Mesenchymal stem cell (in vitro differentiated cells and primary cell): Measurements from ENCODE around the gene RTEL1.
"Not testable (repeated sequence)": the region's sequence is repeated elsewhere in the genome, so short reads cannot be mapped to it uniquely, and the experiment has no call there.

ENCODE experiments used
- DNase-seq: peaks from one replicate; pipeline ENCODE4 v3.0.0-alpha.2; 2013
- H2AFZ ChIP-seq: one replicate; pipeline ENCODE4 v1.6.1; 2013; ENCODE audit warnings: low read depth, mild to moderate bottlenecking, control low read depth, inconsistent platforms, low read length, moderate library complexity
- H2AK5ac ChIP-seq: 2 replicates; pipeline ENCODE4 v1.6.1; 2013; ENCODE audit warnings: low read length, moderate library complexity, mild to moderate bottlenecking, inconsistent platforms; ENCODE audit not compliant: severe bottlenecking
- H2BK120ac ChIP-seq: one replicate; pipeline ENCODE4 v1.6.1; 2013; ENCODE audit warnings: low read depth, mild to moderate bottlenecking, inconsistent platforms, low read length, moderate library complexity
- H2BK12ac ChIP-seq, 2 experiments: one replicate each; pipeline ENCODE4 v1.6.1; 2013; ENCODE audit warnings: inconsistent platforms in 2 of 2, low read length in 2 of 2, mild to moderate bottlenecking in 2 of 2, moderate library complexity in 2 of 2, control low read depth in 1 of 2
- H2BK15ac ChIP-seq: one replicate; pipeline ENCODE4 v1.6.1; 2013; ENCODE audit warnings: mild to moderate bottlenecking, low read depth, inconsistent platforms; ENCODE audit not compliant: poor library complexity, severe bottlenecking
- H2BK5ac ChIP-seq: 2 replicates; pipeline ENCODE4 v1.6.1; 2013; ENCODE audit warnings: low read depth, mild to moderate bottlenecking, low read length, control low read depth, inconsistent platforms; ENCODE audit not compliant: poor library complexity, severe bottlenecking
- H3K14ac ChIP-seq, 2 experiments: one replicate each; pipeline ENCODE4 v1.6.1; 2013; ENCODE audit warnings: inconsistent platforms in 2 of 2, low read length in 2 of 2, control low read depth in 1 of 2, mild to moderate bottlenecking in 1 of 2, moderate library complexity in 1 of 2
- H3K18ac ChIP-seq, 2 experiments: one replicate each; pipeline ENCODE4 v1.6.1; 2013; ENCODE audit warnings: inconsistent platforms in 2 of 2, low read length in 2 of 2, control low read depth in 1 of 2, low read depth in 1 of 2, mild to moderate bottlenecking in 1 of 2
- H3K23ac ChIP-seq, 2 experiments: one replicate each; pipeline ENCODE4 v1.6.1; 2013; ENCODE audit warnings: inconsistent platforms in 2 of 2, low read length in 2 of 2, mild to moderate bottlenecking in 2 of 2, moderate library complexity in 2 of 2, control low read depth in 1 of 2
- H3K27ac ChIP-seq: 2 replicates; pipeline ENCODE4 v1.5.1; 2013; ENCODE audit warnings: mild to moderate bottlenecking, moderate library complexity, low read length, control low read depth, inconsistent platforms; ENCODE audit not compliant: poor library complexity, severe bottlenecking
- H3K27me3 ChIP-seq, 2 experiments: 2 replicates each; pipeline versions ENCODE4 v1.6.1 to v1.7.0; 2013; ENCODE audit warnings: low read length in 2 of 2, mild to moderate bottlenecking in 2 of 2, moderate library complexity in 2 of 2, control low read depth in 1 of 2, inconsistent platforms in 1 of 2; ENCODE audit not compliant: control insufficient read depth in 1 of 2, insufficient read depth in 1 of 2
- H3K36me3 ChIP-seq, 2 experiments: 2 replicates each; pipeline versions ENCODE4 v1.6.1 to v1.7.0; 2013; ENCODE audit warnings: low read length in 2 of 2, control low read depth in 1 of 2, inconsistent platforms in 1 of 2, low read depth in 1 of 2, mild to moderate bottlenecking in 1 of 2; ENCODE audit not compliant: insufficient read depth in 2 of 2, control insufficient read depth in 1 of 2
- H3K4ac ChIP-seq, 2 experiments: one replicate each; pipeline ENCODE4 v1.6.1; 2013; ENCODE audit warnings: inconsistent platforms in 2 of 2, low read length in 2 of 2, mild to moderate bottlenecking in 2 of 2, moderate library complexity in 2 of 2, control low read depth in 1 of 2, low read depth in 1 of 2
- H3K4me1 ChIP-seq: 2 replicates; pipeline ENCODE4 v1.6.1; 2013; ENCODE audit warnings: low read depth, low read length, control low read depth; ENCODE audit not compliant: control insufficient read depth, insufficient read depth
- H3K4me2 ChIP-seq: 2 replicates; pipeline ENCODE4 v1.6.1; 2013; ENCODE audit warnings: low read length, mild to moderate bottlenecking, inconsistent platforms; ENCODE audit not compliant: poor library complexity, severe bottlenecking
- H3K4me3 ChIP-seq, 2 experiments: 2 replicates each; pipeline versions ENCODE4 v1.5.1 to v1.7.0; 2013; ENCODE audit warnings: low read length in 2 of 2, mild to moderate bottlenecking in 2 of 2, control low read depth in 1 of 2, low read depth in 1 of 2; ENCODE audit not compliant: insufficient read depth in 1 of 2
- H3K79me1 ChIP-seq: replicated peaks from 2 replicates; pipeline ENCODE4 v1.6.1; 2013; ENCODE audit warnings: mild to moderate bottlenecking, control low read depth, low read length, inconsistent platforms; ENCODE audit not compliant: poor library complexity, severe bottlenecking
- H3K9ac ChIP-seq: 2 replicates; pipeline ENCODE4 v1.7.0; 2013; ENCODE audit warnings: mild to moderate bottlenecking, low read length, moderate library complexity
- H3K9me3 ChIP-seq: 2 replicates; pipeline ENCODE4 v1.7.0; 2013; ENCODE audit warnings: mild to moderate bottlenecking, low read length; ENCODE audit not compliant: control insufficient read depth
- H4K8ac ChIP-seq: one replicate; pipeline ENCODE4 v1.6.1; 2013; ENCODE audit warnings: inconsistent platforms, mild to moderate bottlenecking, low read length, moderate library complexity
- H4K91ac ChIP-seq: one replicate; pipeline ENCODE4 v1.6.1; 2013; ENCODE audit warnings: mild to moderate bottlenecking, low read length, inconsistent platforms
- WGBS: methylation state at CpG from one replicate; pipeline ENCODE4 v1.1.7; 2013; ENCODE audit warnings: mixed read lengths; 5-methylcytosine and 5-hydroxymethylcytosine counted together

The RTEL1 gene

DNA sequence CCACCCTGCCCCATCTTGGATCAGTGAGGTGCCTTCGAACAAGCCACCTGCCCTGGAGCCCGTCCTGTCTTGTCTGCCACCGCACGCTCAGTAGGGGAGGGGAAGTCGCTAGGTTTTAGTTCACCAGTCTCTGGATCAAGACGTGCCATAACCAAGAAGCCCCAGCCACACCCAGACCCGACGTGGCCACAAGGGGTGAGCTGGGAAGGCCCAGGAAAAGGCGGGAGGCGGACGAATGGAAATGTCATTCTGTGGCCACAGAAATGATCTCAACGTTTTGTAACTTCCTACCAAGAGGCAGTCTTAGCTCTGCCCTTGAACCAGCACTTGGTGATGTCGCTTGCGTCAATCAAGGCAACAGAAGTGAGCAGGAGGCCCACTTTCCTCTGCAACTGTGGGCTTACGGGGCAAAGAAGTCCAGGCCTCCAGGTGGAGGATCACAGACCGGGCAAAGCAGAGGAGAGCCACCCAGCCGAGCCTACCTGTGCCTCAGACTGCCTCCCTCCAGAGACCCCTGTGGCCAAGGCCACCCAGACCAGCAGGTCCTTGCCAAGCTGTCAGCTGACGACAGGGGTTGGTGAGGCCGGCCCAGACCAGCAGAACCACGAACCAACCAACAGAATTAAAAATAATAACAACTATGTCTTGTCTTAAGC, 45.7 kb upstream of the RTEL1 start:
- Histone ChIP-seq H2BK5ac (no peak overlapping the region), H2AK5ac (no peak overlapping the region), H2BK12ac (no peak overlapping the region), H4K8ac (peak overlapping the region; percentile 41), H3K79me1 (peaks cover 37% of the 10 kb centered on the region), H3K36me3 (peaks cover 26 to 46% of the 10 kb centered on the region in 2 experiments), H4K91ac (peak overlapping the region; percentile 27), H3K4ac (peak overlapping the region in 1 of 2 experiments; percentile 17), H3K18ac (no peak overlapping the region), H2BK15ac (no peak overlapping the region), H3K4me2 (no peak overlapping the region), H3K4me3 (no peak overlapping the region), H3K14ac (no peak overlapping the region), H3K9ac (no peak overlapping the region), H3K23ac (no peak overlapping the region), H2BK120ac (no peak overlapping the region), H3K27me3 (no peaks in the 10 kb centered on the region), H3K27ac (no peak overlapping the region), H2AFZ (no peak overlapping the region), H3K9me3 (no peaks in the 10 kb centered on the region), H3K4me1 (peaks cover 18% of the 10 kb centered on the region)
- peak; percentile 13 for DNase-seq
- WGBS = 89% methylated on average over 19 of the region's 20 CpGs

DNA sequence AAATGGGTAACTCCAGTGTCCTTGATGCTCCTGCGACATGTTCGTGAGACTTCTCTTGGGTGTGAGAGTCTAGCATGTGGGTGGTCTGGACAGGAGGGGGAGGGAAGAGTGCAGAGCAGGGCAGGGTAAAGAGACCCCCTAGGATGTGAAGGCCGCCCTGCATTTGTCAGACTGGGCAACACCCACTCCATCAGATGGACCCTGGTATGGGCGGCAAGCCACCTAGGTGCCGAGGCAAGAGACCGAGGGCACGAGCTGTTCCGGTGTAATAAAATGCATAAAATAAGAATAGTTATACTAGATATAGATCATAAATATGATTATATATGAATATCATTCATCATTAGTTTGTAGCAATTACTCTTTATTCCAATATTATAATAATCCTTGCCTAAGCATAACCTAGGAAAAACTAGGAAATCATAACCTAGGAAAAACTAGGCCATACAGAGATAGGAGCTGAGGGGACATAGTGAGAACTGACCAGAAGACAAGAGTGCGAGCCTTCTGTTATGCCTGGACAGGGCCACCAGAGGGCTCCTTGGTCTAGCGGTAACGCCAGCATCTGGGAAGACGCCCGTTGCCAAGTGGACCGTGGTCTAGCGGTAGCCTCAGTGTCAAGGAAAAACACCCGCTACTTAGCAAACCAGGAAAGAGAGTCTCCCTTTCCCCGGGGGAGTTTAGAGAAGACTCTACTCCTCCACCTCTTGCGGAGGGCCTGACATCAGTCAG, 44.1 kb upstream of the RTEL1 start:
- H2BK15ac ChIP-seq, H3K27me3 ChIP-seq, H2AFZ ChIP-seq, H3K4me3 ChIP-seq, H2BK12ac ChIP-seq, H3K14ac ChIP-seq, DNase-seq, H3K9me3 ChIP-seq, H2BK120ac ChIP-seq, H2AK5ac ChIP-seq, H4K91ac ChIP-seq, H3K4ac ChIP-seq, H2BK5ac ChIP-seq, H3K4me2 ChIP-seq, H3K23ac ChIP-seq, H3K27ac ChIP-seq, H4K8ac ChIP-seq, H3K9ac ChIP-seq, H3K18ac ChIP-seq: not testable (repeated sequence)
- Histone ChIP-seq H3K79me1 (peaks cover 51% of the 10 kb centered on the region), H3K4me1 (peaks cover 19% of the 10 kb centered on the region), H3K36me3 (peaks cover 40 to 62% of the 10 kb centered on the region in 2 experiments)
- WGBS = 99% methylated on average over 8 of the region's 18 CpGs

DNA sequence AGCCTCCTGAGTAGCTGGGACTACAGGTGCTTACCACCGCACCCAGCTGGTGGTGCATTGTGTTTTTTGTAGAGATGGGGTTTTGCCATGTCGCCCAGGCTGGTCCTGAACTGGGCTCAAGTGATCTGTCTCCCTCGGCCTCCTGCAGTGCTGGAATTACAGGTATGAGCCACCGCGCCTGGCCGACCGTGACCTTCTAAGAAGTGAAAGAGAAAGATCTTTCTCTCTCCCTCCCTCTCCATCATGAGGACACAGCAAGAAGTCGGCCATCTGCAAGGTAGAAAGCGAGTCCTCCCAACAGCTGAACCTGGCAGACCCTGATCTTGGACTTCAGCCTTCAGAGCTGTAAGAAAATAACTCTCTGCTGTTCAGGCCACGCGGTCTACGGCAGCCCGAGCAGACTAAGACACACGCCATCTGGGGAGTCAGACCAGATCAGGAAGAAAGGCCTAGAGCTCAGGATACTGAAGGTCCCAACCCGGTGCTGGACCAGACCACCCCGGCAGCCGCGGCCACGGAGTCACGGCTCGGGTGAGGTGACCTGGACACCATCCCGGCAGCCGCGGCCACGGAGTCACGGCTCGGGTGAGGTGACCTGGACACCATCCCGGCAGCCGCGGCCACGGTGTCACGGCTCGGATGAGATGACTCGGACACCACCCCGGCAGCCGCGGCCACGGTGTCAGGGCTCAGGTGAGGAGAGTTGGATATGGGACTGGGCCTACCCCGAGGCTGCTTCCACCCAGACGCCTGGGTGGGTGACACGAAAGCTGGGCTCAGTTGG, 40.8 kb upstream of the RTEL1 start:
- no peak overlapping the region for H3K9ac ChIP-seq
- H3K18ac ChIP-seq = no peak overlapping the region
- no peak overlapping the region for H2BK12ac ChIP-seq
- no peak overlapping the region for H3K4me2 ChIP-seq
- H2AK5ac ChIP-seq = no peak overlapping the region
- H3K4ac ChIP-seq = no peak overlapping the region
- H3K79me1 ChIP-seq = peaks cover 50% of the 10 kb centered on the region
- no peak overlapping the region for H2AFZ ChIP-seq
- no peak overlapping the region for H3K14ac ChIP-seq
- no peak overlapping the region for H2BK120ac ChIP-seq
- no peak overlapping the region for H4K8ac ChIP-seq
- H4K91ac ChIP-seq = no peak overlapping the region
- no peak for DNase-seq
- no peaks in the 10 kb centered on the region for H3K27me3 ChIP-seq
- H3K36me3 ChIP-seq = peaks cover 42 to 55% of the 10 kb centered on the region in 2 experiments
- H3K27ac ChIP-seq = no peak overlapping the region
- H3K4me3 ChIP-seq = no peak overlapping the region
- no peak overlapping the region for H2BK15ac ChIP-seq
- WGBS = 96% methylated on average over 41 of the region's 41 CpGs
- no peaks in the 10 kb centered on the region for H3K9me3 ChIP-seq
- no peak overlapping the region for H2BK5ac ChIP-seq
- H3K23ac ChIP-seq = no peak overlapping the region
- peaks cover 18% of the 10 kb centered on the region for H3K4me1 ChIP-seq

DNA sequence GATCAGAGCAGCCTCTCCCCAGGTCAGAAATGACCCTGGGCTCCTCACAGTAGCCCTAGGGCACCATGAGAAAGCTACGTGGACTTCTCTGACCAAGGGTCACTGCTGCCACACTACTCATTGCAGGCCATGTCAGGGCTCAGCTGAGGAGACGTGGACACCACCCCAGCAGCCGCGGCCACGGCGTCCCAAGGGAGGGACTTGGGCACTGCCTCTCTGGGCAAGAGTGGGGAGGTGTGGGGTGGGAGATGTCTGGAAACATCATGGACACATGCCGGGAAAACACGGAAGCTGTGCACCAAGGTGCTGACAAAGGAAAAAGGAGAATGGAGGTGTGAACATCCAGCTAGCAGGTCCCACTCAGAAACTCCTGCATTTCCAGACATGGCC, 40.2 kb upstream of the RTEL1 start:
- DNase-seq = no peak
- Histone ChIP-seq H2BK5ac (no peak overlapping the region), H3K23ac (no peak overlapping the region), H3K36me3 (peaks cover 42 to 53% of the 10 kb centered on the region in 2 experiments), H2AK5ac (no peak overlapping the region), H4K91ac (no peak overlapping the region), H2BK120ac (no peak overlapping the region), H3K4ac (no peak overlapping the region), H3K4me2 (no peak overlapping the region), H3K4me1 (peaks cover 14% of the 10 kb centered on the region), H3K27ac (no peak overlapping the region), H2AFZ (no peak overlapping the region), H3K4me3 (no peak overlapping the region), H2BK12ac (no peak overlapping the region), H4K8ac (no peak overlapping the region), H3K14ac (no peak overlapping the region), H3K79me1 (peaks cover 51% of the 10 kb centered on the region), H3K27me3 (no peaks in the 10 kb centered on the region), H3K9me3 (no peaks in the 10 kb centered on the region), H2BK15ac (no peak overlapping the region), H3K9ac (no peak overlapping the region), H3K18ac (no peak overlapping the region)
- over 99% methylated on average over 8 of the region's 8 CpGs for WGBS
